Measurements from ENCODE around the gene SDE2.
"Not testable (repeated sequence)": the region's sequence is repeated elsewhere in the genome, so short reads cannot be mapped to it uniquely, and the experiment has no call there.

Gene SDE2

DNA sequence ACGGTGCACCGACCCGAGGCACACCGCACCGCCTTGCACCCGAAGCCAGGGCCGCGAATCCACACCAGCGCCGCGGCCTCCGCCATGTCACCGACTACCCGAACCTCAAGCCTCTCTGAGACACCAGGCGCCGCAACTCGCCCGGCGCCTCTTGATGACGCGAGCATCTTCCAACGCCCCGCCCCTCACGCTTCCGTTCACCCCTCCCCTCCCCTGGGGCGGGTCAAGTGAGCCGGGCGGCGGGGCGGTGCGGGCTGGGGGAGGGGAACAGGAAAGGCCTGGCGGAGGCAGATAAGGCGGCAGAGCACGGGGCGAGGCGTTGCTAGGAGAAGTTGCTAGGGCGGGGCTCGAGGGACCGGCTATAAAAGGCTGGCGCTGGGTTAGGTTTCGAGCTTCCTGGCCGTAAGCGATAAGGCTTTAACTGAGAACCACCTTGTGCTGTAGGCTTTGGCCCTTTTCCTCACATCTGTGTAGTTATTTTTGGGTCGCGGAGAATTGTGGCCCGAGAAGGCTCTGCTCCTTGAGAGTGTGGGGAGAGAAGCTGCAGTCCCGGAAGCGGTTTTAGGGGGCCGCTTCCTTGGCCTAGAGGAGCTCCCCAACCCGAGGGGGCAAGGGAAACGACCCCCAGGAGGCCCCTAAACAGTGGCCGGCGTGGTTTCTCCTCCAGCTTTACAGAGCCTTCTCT is at the start of gene SDE2:
Gene SDE2 (minus strand): TSS at position 117 of the 685 bp plus-strand sequence. CDS start 31 bp downstream, at position 86.
- peak; percentile 99 for DNase-seq

DNA sequence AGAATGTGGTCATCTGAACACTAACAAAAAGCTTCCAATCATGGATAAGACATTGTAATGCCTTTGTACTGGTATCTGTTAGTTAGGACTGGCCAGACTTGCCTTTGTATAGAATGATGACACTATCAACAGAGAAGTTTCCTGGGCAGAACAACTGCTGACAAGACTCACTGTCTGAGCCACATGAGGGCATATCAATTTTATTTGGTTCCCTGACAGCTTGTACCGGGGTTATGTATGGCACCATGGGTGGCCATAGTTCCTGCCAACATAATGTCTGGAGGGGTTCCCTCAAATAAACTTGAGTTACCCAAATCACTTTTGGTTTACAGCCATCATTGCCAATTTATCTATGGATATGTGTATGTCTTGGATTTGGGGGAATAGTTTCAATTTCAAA is 49.7 kb upstream of the SDE2 start:
- no peak for DNase-seq

DNA sequence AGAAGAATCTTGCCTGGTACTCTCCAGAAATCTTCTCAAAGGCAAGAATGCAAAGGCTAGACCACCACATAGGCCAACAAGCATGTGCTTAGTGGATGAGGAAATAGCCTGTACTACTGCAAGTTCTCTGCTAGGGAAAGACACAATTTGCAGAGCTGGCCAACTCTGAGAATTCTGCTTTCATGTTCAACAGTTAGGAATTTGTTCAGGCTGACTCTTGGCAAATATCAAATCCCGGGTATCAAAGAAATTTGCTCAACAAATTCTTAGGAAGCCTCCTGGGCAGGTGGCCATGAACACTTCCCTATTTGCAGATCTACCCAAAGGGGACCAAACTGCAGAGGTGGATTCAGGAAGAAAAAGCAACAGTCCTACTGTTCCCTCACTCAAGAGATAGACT is 48.4 kb upstream of the SDE2 start:
- no peak for DNase-seq

DNA sequence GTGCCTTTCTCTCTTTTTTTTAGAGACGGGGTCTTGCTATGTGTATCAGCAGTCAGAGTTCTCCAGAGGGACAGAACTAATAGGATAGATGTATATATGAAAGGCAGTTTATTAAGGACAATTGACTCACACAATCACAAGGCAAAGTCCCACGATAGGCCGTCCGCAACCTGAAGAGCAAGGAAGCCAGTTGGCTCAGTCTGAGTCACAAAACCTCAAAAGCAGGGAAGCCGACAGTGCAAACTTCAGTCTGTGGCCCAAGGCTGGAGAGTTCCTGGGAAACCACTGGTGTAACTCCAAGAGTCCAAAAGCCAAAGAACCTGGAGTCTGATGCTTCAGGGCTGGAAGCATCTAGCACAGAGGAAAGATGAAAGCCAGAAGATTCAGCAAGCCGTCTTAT is 47.1 kb upstream of the SDE2 start:
- peak; percentile 37 for DNase-seq

DNA sequence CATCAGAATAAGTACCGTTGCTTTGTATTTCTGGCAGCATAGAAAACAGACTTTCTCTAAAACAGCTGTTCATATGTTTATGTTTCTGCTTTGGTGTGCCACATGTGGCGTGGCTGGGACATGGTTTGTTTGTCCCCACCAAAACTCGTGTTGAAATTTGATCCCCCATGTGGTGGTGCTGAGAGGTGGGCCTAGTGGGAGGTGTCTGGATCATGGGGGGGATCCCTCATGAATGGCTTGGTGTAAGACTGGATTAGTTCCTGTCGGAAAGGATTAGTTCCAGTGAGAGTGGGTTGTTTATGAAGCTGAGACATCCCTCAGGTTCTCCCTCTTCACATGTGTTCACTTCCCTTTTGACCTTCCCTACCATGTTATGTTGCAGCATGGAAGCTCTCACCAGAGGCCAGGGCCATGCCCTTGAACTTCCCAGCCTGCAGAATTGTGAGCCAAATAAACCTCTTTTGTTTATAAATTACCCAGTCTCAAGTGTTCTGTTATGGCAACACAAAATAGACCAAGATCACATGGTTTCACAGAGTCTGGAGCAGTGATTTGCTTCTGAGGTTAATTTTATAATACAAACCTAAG is 45.5 kb upstream of the SDE2 start:
- no peak for DNase-seq

DNA sequence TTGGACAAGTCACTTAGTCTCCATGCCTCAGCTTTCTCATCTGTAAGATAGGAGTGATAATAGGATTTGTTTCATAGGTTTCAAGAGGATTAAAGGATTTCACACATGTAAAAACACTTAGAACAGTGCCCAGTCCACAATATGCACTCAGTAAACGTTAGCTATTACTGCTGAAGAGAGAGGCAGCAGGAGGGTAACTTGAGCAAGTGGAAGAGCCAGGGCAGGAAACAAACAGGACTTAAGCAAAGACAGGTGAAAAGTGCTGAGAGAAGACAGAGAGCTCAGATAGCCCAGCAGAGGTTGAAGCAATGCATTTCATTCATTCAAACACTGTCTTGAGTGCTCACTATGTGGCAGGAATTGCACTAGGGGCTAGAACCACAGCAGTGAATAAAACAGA is 42.3 kb upstream of the SDE2 start:
- DNase-seq = no peak

DNA sequence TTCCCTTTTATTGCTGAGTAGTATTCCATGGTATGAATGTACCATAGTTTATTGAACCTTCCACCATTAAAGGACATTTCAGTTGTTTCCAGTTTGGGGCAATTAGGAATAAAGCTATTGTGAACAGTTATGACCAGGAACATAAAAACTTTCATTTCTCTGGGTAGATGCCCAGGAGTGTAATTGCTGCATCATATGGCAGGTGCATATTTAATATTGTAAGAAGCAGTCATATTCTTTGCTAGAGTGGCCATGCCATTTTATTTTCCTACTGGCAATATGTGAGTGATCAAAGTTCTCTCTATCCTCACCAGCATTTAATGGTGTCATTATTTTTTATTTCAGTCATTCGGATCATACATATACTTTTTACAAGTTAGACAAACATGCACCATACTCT is 39.5 kb upstream of the SDE2 start:
- DNase-seq = no peak

DNA sequence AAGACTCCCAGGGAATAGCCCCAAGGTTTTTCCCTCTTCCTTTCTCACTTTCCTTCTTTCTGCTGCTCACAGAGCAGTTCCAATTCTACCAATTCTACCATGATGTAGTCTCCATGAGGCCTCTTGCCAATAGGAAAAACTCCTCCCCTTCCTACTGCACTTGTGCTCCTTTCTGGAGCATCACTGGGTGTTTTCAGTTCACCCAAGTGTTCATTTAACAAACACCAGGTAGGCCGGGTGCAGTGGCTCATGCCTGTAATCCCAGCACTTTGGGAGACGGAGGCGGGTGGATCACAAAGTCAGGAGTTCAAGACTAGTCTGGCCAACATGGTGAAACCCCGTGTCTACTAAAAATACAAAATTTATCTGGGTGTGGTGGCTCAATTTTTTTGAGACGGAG is 36.8 kb upstream of the SDE2 start:
- no peak for DNase-seq

DNA sequence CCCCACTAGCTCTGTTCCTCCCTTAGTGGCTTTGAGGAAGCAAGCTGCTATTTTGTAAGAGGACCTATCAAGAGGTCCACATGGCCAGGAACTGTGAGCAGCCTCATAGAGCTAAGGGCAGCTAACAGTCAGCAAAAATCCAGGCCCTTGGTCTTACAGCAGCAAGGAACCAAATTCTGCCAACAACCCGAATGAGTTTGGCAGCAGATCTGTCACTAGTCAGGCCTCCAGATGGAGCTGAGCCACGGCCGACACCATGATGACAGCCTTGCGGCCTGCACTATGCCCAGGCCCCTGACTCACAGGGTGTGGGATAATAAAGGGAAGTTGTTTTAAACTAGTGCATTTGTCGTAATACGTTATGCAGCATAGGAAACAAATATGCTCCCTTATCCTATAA is 35.3 kb upstream of the SDE2 start:
- DNase-seq = peak; percentile 46

DNA sequence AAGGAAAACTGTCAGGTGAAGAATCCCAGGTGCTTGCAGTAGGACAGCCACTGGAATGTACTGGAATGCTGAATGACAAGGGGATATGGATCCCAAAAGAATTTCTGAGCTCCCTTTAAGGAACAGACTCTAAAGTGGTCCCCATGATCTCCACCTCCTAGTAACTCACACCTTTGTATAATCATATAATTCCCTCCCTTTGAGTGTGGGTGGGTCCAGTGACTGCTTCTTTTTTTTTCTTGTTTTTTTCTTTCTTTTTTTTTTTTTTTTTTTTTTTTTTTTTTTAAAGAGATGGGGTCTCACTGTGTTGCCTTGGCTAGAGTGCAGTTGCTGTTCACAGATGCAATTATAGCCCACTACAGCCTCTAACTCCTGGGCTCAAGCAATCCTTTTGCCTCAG is 34.8 kb upstream of the SDE2 start:
- DNase-seq = no peak

DNA sequence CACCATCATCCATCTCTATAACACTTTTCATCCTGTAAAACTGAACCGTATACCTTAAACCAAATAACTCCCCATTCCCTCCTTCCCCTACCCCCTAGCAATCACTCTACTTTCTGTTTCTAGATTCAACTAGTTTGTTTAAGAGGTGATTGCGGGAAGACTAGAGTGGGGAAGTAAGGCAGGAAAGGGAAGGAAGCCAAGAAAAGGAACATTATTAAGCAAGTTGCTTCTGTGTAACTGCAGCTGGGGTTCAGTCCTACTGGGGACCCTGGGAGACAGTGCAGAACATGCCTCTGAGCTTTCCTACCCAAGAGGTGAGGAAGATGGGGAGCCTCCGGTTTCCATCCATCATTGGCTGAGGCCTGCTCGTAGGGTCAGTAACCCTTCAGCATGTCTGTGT is 34.4 kb upstream of the SDE2 start:
- DNase-seq = no peak

DNA sequence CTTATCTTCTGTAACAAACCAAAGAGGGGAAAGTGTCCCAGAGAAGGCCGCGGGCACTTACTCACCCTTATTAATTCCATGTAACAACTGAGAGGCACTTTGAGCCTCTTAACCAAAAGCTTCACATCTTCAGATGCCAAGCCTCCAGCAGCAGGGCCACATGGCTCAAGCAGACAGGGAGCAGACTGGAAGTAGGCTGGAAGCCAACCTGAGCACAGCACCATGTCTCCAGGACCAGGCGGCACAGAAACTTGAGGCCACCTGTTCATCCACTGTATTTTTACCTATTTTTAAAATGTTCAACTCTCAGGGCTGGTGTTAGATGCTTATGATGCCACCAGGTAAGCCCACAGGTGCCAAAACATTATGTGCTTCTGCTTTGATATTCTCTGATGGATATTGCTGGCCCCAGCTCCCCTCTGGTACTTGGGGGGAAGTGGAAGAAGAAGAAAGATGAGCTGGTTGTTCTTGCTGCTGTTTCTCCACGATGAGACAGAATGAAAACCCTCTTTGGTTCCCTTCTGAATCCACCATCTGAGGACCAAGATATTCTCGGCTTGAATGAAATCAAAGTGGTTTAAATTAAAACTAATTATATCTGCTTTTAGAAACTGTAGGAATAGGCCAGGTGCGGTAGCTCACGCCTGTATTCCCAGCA is 30.6 kb upstream of the SDE2 start:
- DNase-seq = no peak

DNA sequence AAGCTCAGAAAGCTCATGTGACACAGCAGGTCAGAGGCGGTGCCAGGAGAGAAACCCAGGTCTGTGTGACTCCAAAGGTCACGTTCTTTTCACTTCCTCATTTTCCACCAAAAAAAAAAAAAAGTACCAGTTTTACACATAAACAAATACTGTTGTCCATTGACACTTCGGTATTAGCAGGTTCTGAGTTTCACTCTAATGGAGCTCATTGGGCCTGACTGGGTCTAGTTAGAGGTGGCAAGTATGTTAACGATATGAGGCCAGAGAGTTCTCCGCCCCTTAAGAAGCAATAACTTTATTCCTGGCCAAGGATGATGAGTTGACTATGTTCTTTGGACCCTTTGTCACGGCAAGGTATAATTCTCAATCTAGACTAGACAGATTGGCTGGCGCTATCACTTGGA is 30.0 kb upstream of the SDE2 start:
- no peak for DNase-seq

DNA sequence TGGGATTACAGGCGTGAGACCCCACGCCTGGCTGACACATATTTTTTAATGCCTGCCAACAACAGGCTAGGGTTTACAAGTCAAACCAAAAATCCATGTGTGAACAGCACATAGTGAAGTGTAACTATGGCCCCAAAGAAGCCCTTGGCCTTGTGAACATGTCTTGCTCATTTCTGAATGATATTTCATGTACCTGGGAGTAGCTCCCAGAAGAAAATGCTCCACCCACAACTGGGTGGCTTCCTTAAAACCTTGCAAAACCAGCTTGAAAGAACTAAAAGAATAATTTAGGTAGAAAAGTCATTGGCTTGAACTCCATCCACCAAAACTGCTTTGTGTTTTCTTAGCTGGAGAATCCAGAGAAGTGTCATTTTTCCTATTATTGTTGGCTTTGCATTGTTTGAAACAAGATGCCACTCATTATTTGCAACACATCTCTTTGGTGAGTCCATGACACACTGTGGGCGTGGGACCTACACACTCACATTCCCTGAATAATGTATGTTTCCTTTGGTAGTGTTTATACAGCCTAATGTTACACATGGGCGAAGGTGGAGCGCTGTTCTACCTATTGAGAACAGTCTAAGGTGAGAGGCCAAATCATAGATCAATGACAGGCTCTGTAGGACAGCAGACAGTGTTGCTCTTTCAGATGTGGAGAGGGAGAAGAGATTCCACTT is 28.5 kb upstream of the SDE2 start:
- DNase-seq = no peak

DNA sequence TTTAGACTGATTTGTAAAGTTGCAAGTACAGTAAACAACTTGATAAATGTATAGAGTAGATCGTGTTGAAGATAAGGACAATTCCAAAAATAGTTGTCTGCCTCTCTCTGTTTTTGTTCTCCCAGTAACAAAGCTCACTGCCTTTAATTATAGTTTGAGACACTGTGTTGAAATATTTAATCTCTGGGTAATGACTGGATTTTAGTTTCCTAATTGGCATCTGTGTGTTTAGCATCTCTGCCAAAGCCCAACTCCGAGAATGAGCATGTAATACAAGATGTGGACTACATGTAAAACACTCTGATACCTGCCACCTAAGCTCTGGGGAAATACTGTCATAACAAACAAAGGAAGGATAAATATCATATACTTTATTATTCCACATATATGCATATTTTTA is 27.7 kb upstream of the SDE2 start:
- DNase-seq = no peak

DNA sequence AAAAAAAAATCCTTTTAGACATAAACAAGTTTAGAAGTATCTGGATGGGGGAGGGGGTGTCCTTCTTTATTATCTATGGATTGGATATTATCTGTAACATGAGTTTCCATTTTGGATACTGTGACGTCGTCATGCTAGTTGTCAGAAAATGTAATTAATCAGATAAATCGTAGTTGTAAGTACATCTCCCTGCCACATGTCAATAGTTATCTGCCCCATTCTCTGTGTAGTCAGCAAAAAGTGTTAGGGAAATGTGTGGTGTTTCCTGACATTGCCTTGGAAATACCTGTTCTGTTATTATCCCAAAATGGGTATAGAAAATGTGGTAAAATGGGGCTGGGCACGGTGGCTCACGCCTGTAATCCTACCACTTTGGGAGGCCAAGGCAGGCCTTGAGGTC is 24.6 kb upstream of the SDE2 start:
- DNase-seq = no peak

DNA sequence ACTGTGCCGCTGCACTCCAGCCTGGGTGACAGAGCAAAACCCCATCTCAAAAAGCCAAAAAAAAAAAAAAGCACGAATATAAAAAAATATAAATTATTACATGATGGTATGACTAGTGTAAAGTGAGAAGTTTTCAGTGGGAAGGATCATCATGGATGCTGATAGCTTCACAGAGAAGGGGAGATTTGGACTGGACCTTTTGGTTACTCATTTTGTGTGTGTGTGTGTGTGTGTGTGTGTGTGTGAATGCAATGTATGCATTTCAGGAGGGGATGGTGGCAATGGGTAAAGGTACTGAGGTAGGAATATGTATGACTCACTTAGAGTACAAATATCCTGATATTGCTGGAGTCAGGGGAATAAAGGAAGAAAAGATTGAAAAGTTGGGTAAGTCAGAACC is 22.7 kb upstream of the SDE2 start:
- no peak for DNase-seq

DNA sequence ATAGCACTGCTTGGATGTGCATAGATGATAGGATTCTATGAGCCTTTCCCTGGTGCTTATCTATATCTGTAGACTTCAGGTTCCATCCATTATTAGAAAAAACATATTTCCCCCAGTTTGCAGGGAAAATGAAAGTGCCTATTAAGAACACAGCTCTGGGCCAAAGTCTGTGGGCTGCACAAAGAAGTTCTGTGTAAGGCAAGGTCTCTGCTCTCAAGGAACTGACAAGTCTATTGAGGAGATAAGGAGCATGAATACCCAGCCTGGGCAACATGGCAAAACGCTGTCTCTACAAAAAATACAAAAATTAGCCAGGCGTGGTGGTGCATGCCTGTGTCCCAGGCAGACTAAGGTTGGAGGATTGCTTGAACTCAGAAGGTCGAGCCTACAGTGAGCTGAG is 22.3 kb upstream of the SDE2 start:
- DNase-seq = no peak

DNA sequence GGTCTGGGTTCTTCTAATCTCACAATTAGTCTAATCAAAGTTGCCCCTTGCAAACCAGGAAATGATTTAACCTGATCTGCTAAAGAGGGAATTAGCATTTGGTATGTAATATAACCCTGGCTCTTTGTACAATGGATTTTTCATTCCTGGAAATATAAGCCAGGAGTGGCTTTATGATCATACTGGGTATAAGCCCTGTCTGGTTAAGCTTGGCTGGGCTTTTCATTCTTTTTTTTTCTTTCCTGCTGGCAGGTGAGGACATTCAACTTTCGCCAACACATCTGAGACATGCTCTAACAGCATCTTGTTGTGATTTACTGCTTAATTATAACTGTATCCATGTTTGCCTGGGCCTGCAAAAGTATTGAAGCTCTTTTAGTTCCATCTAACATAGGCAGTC is 20.4 kb upstream of the SDE2 start:
- DNase-seq = no peak

DNA sequence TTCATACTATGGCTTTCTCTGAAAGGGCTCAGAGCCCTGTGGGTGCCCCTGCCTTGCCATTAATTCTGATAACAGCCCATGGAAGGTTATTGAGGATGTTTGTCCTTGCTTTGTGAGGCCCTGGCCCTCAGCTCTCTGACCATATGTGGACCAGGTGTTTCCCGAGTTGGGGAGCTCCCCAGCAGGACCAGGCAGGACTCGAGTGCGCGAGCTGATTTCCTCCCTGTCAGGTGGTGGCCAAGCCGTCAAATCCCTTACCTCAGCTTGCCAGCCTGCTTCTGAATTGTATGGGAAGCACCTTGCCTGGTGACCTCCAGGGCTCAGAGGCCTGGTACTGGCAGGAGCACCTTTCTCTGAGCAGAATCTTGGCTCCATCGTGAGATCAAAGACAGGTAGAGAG is 17.9 kb upstream of the SDE2 start:
- no peak for DNase-seq

DNA sequence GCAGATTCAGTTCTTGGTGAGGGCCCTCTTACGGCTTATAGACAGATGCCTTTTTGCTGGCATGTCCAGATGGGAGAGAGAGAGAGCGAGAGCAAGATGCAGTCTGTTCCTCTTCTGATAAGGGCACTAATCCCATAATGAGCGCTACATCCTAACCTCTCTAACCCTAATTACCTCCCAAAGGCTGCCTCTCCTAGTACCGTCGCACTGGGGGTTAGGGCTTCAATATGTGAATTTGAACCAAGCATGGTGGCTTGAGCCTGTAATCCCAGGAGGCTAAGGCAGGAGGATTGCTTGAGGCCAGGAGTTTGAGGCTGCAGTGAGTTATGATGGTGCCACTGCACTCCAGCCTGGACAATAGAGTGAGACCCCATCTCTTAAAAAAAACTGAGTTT is 10.5 kb upstream of the SDE2 start:
- DNase-seq = no peak

DNA sequence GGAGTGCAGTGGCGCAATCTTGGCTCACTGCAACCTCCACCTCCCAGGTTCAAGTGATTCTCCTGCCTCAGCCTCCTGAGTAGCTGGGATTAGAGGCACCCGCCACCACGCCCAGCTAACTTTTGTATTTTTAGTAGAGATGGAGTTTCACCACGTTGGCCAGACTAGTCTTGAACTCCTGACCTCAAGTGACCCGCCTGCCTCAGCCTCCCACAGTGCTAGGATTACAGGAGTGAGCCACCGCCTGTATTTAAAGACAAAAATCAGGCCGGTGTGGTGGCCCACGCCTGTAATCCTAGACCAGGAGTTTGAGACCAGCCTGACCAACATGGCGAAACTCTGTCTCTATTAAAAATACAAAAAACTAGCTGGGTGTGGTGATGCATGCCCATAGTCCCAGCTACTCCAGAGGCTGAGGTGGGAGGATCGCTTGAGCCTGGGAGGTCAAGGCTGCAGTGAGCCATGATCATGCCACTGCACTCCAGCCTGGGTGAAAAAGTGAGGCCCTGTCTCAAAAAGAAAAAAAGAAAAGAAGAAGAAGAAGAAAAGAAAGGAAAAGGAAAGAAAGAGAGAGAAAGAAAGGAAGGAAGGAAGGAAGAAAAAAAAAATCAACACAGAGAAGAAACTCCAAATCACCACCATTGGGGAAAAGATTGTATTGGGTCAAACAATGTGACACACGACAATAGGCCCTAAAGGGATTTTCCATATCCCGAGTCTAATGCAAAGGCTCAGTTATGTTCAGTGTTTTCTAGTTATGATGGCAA is 8.2 kb upstream of the SDE2 start:
- not testable (repeated sequence) for DNase-seq

DNA sequence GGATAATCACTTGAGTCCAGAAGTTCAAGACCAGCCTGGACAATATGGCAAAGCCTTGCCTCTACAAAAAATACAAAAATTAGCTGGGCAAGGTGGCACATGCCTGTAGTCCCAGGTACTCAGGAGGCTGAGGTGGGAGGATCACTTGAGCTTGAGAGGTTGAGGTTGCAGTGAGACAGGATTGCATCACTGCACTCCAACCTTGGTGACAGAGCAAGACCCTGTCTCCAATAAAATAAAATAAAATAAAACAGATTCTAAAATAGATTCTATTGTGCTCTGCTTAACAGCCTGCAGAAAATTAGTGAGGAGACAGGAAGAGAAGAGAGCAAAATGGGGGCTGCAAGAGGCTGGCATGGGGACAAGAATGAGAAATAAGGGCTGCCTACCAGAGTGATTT is 7.5 kb upstream of the SDE2 start:
- DNase-seq = no peak
